Measurements from ENCODE around the gene DHX35. TPM values are rescaled to one million over a fixed set of nuclear protein-coding genes. Genes with fewer than 3 reads are reported as not detected.

Gene DHX35
- total and polyA plus RNA-seq, 2 of the 13 experiments (the other 11 are each of a cell fraction or from before 2014, with no cell fraction given), result 25.8 to 28.7 TPM

DNA sequence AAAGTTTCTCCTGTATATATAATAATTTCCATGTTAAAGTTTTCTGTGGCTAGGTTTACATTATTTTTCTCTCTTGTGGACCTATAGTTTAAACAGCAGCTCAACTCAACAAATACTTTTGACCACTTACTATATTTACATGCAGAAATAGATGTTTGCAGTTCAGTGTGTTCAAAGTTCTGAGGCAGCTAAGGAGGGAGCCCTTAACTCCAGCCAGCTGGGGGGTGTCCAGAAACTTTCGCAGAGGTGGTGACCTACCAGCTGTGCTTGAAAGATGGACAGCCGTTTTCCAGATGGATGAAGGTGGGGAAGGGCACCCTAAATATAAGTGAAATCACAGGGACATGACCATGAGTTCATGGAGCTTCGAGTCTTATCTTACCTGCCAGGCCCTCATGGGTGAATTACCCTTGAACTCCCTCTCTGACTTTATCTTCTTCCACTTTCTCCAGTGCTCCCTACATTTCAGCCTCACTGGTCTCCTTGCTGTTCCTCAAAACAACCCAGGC is 33.4 kb downstream of the DHX35 start (continued):
- TF ChIP-seq ZNF501 (CRISPR knock-in tag; IDR thresholded peaks at IDR 0.05) (0 out of 2 replicates have a peak, but pooled peaks have one; percentile 42), KLF16 (CRISPR knock-in tag; IDR thresholded peaks at IDR 0.05) (0 out of 4 replicates have a peak, but pooled peaks of 1 of the 2 experiments have one; percentile 38), RARA (CRISPR knock-in tag; IDR thresholded peaks at IDR 0.05) (peak; percentile 46; the same call in 1 of the 2 replicates), ZNF335 (CRISPR knock-in tag; IDR thresholded peaks at IDR 0.05) (no peak), ELF3 (CRISPR knock-in tag; IDR thresholded peaks at IDR 0.05) (peak; percentile 21; the same call in 1 of the 2 replicates), DR1 (CRISPR knock-in tag; IDR thresholded peaks at IDR 0.05) (no peak), IKZF4 (CRISPR knock-in tag; IDR thresholded peaks at IDR 0.05; ENCODE audit: borderline replicate concordance, low read depth, not compliant biosample characterization) (no peak), RXRB (CRISPR knock-in tag; IDR thresholded peaks at IDR 0.05; ENCODE audit: borderline replicate concordance) (peak; percentile 34; the same call in 1 of the 2 replicates), FOXA3 (CRISPR knock-in tag; IDR thresholded peaks at IDR 0.05) (peak; percentile 81), NCOA2 (CRISPR knock-in tag; IDR thresholded peaks at IDR 0.05) (peak; percentile 22; the same call in 1 of the 2 replicates), MEF2D (CRISPR knock-in tag; IDR thresholded peaks at IDR 0.05) (peak; percentile 26; the same call in 1 of the 2 replicates), ZNF263 (CRISPR knock-in tag; IDR thresholded peaks at IDR 0.05) (peak; percentile 67), ZNF34 (CRISPR knock-in tag; IDR thresholded peaks at IDR 0.05; ENCODE audit: borderline replicate concordance) (no peak), SAP130 (CRISPR knock-in tag; IDR thresholded peaks at IDR 0.05; ENCODE audit: low read depth) (peak; percentile 40)
- TF ChIP-seq, protein P1, sequence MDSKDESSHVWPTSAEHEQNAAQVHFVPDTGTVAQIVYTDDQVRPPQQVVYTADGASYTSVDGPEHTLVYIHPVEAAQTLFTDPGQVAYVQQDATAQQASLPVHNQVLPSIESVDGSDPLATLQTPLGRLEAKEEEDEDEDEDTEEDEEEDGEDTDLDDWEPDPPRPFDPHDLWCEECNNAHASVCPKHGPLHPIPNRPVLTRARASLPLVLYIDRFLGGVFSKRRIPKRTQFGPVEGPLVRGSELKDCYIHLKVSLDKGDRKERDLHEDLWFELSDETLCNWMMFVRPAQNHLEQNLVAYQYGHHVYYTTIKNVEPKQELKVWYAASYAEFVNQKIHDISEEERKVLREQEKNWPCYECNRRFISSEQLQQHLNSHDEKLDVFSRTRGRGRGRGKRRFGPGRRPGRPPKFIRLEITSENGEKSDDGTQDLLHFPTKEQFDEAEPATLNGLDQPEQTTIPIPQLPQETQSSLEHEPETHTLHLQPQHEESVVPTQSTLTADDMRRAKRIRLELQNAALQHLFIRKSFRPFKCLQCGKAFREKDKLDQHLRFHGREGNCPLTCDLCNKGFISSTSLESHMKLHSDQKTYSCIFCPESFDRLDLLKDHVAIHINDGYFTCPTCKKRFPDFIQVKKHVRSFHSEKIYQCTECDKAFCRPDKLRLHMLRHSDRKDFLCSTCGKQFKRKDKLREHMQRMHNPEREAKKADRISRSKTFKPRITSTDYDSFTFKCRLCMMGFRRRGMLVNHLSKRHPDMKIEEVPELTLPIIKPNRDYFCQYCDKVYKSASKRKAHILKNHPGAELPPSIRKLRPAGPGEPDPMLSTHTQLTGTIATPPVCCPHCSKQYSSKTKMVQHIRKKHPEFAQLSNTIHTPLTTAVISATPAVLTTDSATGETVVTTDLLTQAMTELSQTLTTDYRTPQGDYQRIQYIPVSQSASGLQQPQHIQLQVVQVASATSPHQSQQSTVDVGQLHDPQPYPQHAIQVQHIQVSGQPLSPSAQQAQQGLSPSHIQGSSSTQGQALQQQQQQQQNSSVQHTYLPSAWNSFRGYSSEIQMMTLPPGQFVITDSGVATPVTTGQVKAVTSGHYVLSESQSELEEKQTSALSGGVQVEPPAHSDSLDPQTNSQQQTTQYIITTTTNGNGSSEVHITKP (CRISPR knock-in tag; IDR thresholded peaks at IDR 0.05; ENCODE audit: low read depth), result peak; percentile 80
- TF ChIP-seq, protein P2, sequence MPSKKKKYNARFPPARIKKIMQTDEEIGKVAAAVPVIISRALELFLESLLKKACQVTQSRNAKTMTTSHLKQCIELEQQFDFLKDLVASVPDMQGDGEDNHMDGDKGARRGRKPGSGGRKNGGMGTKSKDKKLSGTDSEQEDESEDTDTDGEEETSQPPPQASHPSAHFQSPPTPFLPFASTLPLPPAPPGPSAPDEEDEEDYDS (CRISPR knock-in tag; IDR thresholded peaks at IDR 0.05), result peak; percentile 16; the same call in 1 of the 2 replicates
- TF ChIP-seq, protein P3, sequence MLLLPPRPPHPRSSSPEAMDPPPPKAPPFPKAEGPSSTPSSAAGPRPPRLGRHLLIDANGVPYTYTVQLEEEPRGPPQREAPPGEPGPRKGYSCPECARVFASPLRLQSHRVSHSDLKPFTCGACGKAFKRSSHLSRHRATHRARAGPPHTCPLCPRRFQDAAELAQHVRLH (CRISPR knock-in tag; IDR thresholded peaks at IDR 0.05; ENCODE audit: borderline replicate concordance, low read depth), result 0 out of 2 replicates have a peak, but pooled peaks have one; percentile 9
- TF ChIP-seq, protein P4, sequence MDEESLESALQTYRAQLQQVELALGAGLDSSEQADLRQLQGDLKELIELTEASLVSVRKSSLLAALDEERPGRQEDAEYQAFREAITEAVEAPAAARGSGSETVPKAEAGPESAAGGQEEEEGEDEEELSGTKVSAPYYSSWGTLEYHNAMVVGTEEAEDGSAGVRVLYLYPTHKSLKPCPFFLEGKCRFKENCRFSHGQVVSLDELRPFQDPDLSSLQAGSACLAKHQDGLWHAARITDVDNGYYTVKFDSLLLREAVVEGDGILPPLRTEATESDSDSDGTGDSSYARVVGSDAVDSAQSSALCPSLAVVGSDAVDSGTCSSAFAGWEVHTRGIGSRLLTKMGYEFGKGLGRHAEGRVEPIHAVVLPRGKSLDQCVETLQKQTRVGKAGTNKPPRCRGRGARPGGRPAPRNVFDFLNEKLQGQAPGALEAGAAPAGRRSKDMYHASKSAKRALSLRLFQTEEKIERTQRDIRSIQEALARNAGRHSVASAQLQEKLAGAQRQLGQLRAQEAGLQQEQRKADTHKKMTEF (CRISPR knock-in tag; IDR thresholded peaks at IDR 0.05), result 0 out of 2 replicates have a peak, but pooled peaks have one; percentile 50

Measured in HepG2 (cell line).